Measurements from ENCODE around the gene SLC5A3.

The SLC5A3 gene

DNA sequence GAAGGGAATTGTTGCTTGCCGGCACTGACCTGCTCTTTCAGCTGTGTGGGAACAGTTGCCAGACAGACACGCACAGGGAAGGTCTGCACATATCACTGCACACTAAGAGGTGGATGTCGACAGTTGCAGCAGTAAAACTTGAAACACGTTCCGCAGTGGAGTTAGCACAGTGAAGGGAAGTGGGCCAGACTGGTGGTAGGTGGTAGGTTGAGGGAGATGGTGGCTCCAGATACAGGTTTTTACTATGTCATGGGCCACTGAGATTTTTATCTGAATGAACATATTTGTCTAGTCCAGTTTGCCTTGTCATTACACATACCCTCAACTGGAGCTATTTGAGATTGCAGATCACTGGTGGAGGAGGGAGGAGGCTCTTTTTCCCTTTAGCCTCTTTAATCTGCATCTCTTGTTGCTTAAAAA is 13.5 kb downstream of the SLC5A3 start:
- TF ChIP-seq CTCF (IDR thresholded peaks at IDR 0.05; ENCODE audit: insufficient read depth, low read length, poor library complexity, severe bottlenecking), result no peak
- no peak for DNase-seq (ENCODE audit: extremely low read depth, insufficient read length)
- Histone ChIP-seq H3K27me3 (replicated peaks; ENCODE audit: control insufficient read depth, insufficient read depth, low read length) (no peaks in the 10 kb centered on the region), H3K4me3 (replicated peaks; ENCODE audit: low read depth, low read length) (no peak overlapping the region), H3K36me3 (ENCODE audit: control insufficient read depth, insufficient read depth, low read length) (peaks cover 5% of the 10 kb centered on the region)

GRCh38 chr21:34088752-34089151 is 15.4 kb downstream of the SLC5A3 start:
- no peaks in the 10 kb centered on the region for H3K27me3 ChIP-seq (replicated peaks; ENCODE audit: control insufficient read depth, insufficient read depth, low read length)
- no peak for DNase-seq (ENCODE audit: extremely low read depth, insufficient read length)
- no peak overlapping the region for H3K4me3 ChIP-seq (replicated peaks; ENCODE audit: low read depth, low read length)
- H3K36me3 ChIP-seq (ENCODE audit: control insufficient read depth, insufficient read depth, low read length), result peaks cover 4% of the 10 kb centered on the region
- TF ChIP-seq CTCF (IDR thresholded peaks at IDR 0.05; ENCODE audit: insufficient read depth, low read length, poor library complexity, severe bottlenecking), result no peak

DNA sequence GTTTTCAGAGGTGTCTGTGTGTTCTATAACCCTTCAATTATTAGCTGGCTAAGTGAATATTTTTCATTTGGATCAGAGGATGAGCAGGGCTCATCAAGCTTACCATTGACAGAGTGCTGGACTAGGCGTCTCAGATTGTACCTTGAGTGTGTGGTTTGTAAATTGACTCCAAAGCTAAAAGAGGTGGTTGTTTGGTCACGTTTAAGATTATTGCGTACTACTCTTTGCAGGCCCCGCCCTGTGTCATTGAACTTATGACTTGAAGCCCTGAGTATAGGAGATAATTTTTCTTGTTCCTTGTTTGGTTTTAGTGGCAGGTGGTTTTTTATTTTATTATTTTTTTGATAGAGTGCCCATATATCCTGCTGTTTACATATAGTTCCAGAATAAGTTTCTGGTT is 17.7 kb downstream of the SLC5A3 start:
- no peak overlapping the region for H3K4me3 ChIP-seq (replicated peaks; ENCODE audit: low read depth, low read length)
- no peak for DNase-seq (ENCODE audit: extremely low read depth, insufficient read length)
- no peaks in the 10 kb centered on the region for H3K27me3 ChIP-seq (replicated peaks; ENCODE audit: control insufficient read depth, insufficient read depth, low read length)
- no peak for TF ChIP-seq CTCF (IDR thresholded peaks at IDR 0.05; ENCODE audit: insufficient read depth, low read length, poor library complexity, severe bottlenecking)
- H3K36me3 ChIP-seq (ENCODE audit: control insufficient read depth, insufficient read depth, low read length), result peaks cover 11% of the 10 kb centered on the region

- H3K36me3 ChIP-seq (ENCODE audit: control insufficient read depth, insufficient read depth, low read length), result peaks cover 12% of the 10 kb centered on the region
- DNase-seq (ENCODE audit: extremely low read depth, insufficient read length), result no peak
- peak; percentile 54 for TF ChIP-seq CTCF (IDR thresholded peaks at IDR 0.05; ENCODE audit: insufficient read depth, low read length, poor library complexity, severe bottlenecking)
Observed at GRCh38 chr21:34091607-34092006, 18.2 kb downstream of the SLC5A3 start.

DNA sequence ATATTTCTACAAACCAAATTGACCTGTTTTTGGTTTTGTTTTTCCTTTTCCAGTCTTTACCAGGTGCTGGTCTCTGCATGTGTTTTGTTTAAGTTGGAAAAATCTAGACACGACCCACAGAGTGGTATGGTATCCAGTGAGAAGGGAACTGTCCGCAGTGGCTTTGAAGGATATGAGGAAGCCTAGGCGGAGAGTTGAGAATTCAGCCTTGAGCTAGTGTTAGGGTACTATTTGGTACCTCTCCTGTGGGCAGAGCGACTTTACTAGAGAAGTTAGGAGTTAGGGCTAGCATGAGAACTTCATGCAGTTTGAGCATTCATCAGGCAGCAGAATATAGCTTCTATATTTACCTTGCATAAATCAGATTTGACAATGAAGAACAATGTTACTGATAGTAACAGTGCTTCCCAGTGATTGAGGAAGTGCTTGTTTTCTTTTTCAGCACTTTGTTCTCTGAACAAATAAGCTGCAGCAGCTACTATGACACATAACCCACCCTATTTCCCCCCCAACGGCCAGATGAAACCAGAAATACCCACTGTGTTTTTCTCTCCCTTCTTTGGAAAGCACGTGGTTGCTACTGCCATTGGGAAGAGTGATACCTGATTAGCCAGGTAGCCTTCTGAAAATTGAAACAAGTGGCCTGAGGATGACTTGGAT is 19.0 kb downstream of the SLC5A3 start:
- no peak for DNase-seq (ENCODE audit: extremely low read depth, insufficient read length)
- TF ChIP-seq CTCF (IDR thresholded peaks at IDR 0.05; ENCODE audit: insufficient read depth, low read length, poor library complexity, severe bottlenecking), result no peak
- Histone ChIP-seq H3K36me3 (ENCODE audit: control insufficient read depth, insufficient read depth, low read length) (peaks cover 8% of the 10 kb centered on the region), H3K27me3 (replicated peaks; ENCODE audit: control insufficient read depth, insufficient read depth, low read length) (no peaks in the 10 kb centered on the region), H3K4me3 (replicated peaks; ENCODE audit: low read depth, low read length) (no peak overlapping the region)

More at GRCh38 chr21:34091607-34092006, 18.2 kb downstream of the SLC5A3 start:
- H3K27me3 ChIP-seq (replicated peaks; ENCODE audit: control insufficient read depth, insufficient read depth, low read length), result no peaks in the 10 kb centered on the region
- no peak overlapping the region for H3K4me3 ChIP-seq (replicated peaks; ENCODE audit: low read depth, low read length)

GRCh38 chr21:34093083-34093482 is 19.7 kb downstream of the SLC5A3 start:
- Histone ChIP-seq H3K36me3 (ENCODE audit: control insufficient read depth, insufficient read depth, low read length) (peaks cover 8% of the 10 kb centered on the region), H3K27me3 (replicated peaks; ENCODE audit: control insufficient read depth, insufficient read depth, low read length) (no peaks in the 10 kb centered on the region), H3K4me3 (replicated peaks; ENCODE audit: low read depth, low read length) (no peak overlapping the region)
- DNase-seq (ENCODE audit: extremely low read depth, insufficient read length), result no peak
- TF ChIP-seq CTCF (IDR thresholded peaks at IDR 0.05; ENCODE audit: insufficient read depth, low read length, poor library complexity, severe bottlenecking), result no peak
